ENCODE measurements around the gene SCRG1.

The SCRG1 gene

GRCh38 chr4:173434231-173434630 is 35.3 kb upstream of the SCRG1 start:
- Histone ChIP-seq H3K4me2 (no peak overlapping the region), H3K27me3 (ENCODE audit: insufficient read depth, low read depth) (no peaks in the 10 kb centered on the region), H4K20me1 (ENCODE audit: insufficient read depth) (no peaks in the 10 kb centered on the region), H3K79me2 (ENCODE audit: insufficient read depth, low read depth) (no peaks in the 10 kb centered on the region), H3K4me3 (IDR thresholded peaks at IDR 0.05; ENCODE audit: insufficient read depth, low read depth, low read length) (no peak overlapping the region), H3K9ac (no peak overlapping the region), H2AFZ (ENCODE audit: low read depth) (no peak overlapping the region), H3K4me1 (ENCODE audit: low read depth, poor library complexity, severe bottlenecking) (no peaks in the 10 kb centered on the region), H3K27ac (no peak overlapping the region), H3K36me3 (ENCODE audit: insufficient read depth) (no peaks in the 10 kb centered on the region; the same call in 1 of the 2 replicates)
- no peak for TF ChIP-seq CTCF (conservative IDR thresholded peaks at IDR 0.05; ENCODE audit: low read depth, low read length)

- no peak overlapping the region for H3K9ac ChIP-seq
- no peak overlapping the region for H3K4me2 ChIP-seq
- no peak overlapping the region for H3K27ac ChIP-seq
- H3K4me1 ChIP-seq (ENCODE audit: low read depth, poor library complexity, severe bottlenecking): no peaks in the 10 kb centered on the region
- H3K79me2 ChIP-seq (ENCODE audit: insufficient read depth, low read depth): no peaks in the 10 kb centered on the region
- H3K4me3 ChIP-seq (IDR thresholded peaks at IDR 0.05; ENCODE audit: insufficient read depth, low read depth, low read length): no peak overlapping the region
- no peaks in the 10 kb centered on the region for H4K20me1 ChIP-seq (ENCODE audit: insufficient read depth)
- no peaks in the 10 kb centered on the region for H3K27me3 ChIP-seq (ENCODE audit: insufficient read depth, low read depth)
- TF ChIP-seq CTCF (conservative IDR thresholded peaks at IDR 0.05; ENCODE audit: low read depth, low read length): no peak
- no peak overlapping the region for H2AFZ ChIP-seq (ENCODE audit: low read depth)
- H3K36me3 ChIP-seq (ENCODE audit: insufficient read depth): no peaks in the 10 kb centered on the region; the same call in 1 of the 2 replicates
Observed at GRCh38 chr4:173433447-173433846, 34.5 kb upstream of the SCRG1 start.

- no peak overlapping the region for H3K9ac ChIP-seq
- H3K4me1 ChIP-seq (ENCODE audit: low read depth, poor library complexity, severe bottlenecking): no peaks in the 10 kb centered on the region
- H3K36me3 ChIP-seq (ENCODE audit: insufficient read depth): no peaks in the 10 kb centered on the region; the same call in 1 of the 2 replicates
- H3K27me3 ChIP-seq (ENCODE audit: insufficient read depth, low read depth): no peaks in the 10 kb centered on the region
- no peak overlapping the region for H3K4me3 ChIP-seq (IDR thresholded peaks at IDR 0.05; ENCODE audit: insufficient read depth, low read depth, low read length)
- H3K79me2 ChIP-seq (ENCODE audit: insufficient read depth, low read depth): no peaks in the 10 kb centered on the region
- no peak overlapping the region for H3K4me2 ChIP-seq
- no peak overlapping the region for H2AFZ ChIP-seq (ENCODE audit: low read depth)
- TF ChIP-seq CTCF (conservative IDR thresholded peaks at IDR 0.05; ENCODE audit: low read depth, low read length): no peak
- no peak overlapping the region for H3K27ac ChIP-seq
- H4K20me1 ChIP-seq (ENCODE audit: insufficient read depth): no peaks in the 10 kb centered on the region
Observed at GRCh38 chr4:173432430-173432829, 33.5 kb upstream of the SCRG1 start.

GRCh38 chr4:173426064-173426463 is 27.1 kb upstream of the SCRG1 start:
- no peak for TF ChIP-seq CTCF (conservative IDR thresholded peaks at IDR 0.05; ENCODE audit: low read depth, low read length)
- Histone ChIP-seq H3K4me1 (ENCODE audit: low read depth, poor library complexity, severe bottlenecking) (no peaks in the 10 kb centered on the region), H3K27me3 (ENCODE audit: insufficient read depth, low read depth) (no peaks in the 10 kb centered on the region), H4K20me1 (ENCODE audit: insufficient read depth) (no peaks in the 10 kb centered on the region), H3K9ac (no peak overlapping the region), H3K36me3 (ENCODE audit: insufficient read depth) (no peaks in the 10 kb centered on the region), H3K4me3 (IDR thresholded peaks at IDR 0.05; ENCODE audit: insufficient read depth, low read depth, low read length) (no peak overlapping the region), H3K27ac (no peak overlapping the region), H3K79me2 (ENCODE audit: insufficient read depth, low read depth) (no peaks in the 10 kb centered on the region), H2AFZ (ENCODE audit: low read depth) (no peak overlapping the region), H3K4me2 (no peak overlapping the region)
